K562 (cell line): ENCODE data around the gene BLM. TPM values are rescaled to one million over a fixed set of nuclear protein-coding genes. Genes with fewer than 3 reads are reported as not detected.

Experiments
- ATAC-seq: fragments of 200-7000 bp; cut with Tn5 transposase; 3 replicates; pipeline ENCODE4 v1.9.1; 2020; ENCODE audit warnings: moderate library complexity
- BruUV-seq: library from RNA; stranded (reverse); fragments of 400-500 nt; replicated peaks from 2 replicates; lab custom pipeline; 2021; lab: Mats Ljungman, UMichigan
- CTCF ChIA-PET: fragments of 300-600 bp; formaldehyde crosslinking; extraction: SDS; loops from one replicate; lab custom pipeline; 2021; ENCODE audit warnings: low intra/inter-chr PET ratio; lab: Yijun Ruan, JAX
- POLR2A ChIA-PET: fragments of 300-600, 350-650 bp; sonication (Branson Sonifier 250); formaldehyde crosslinking; extraction: SDS; loops from one replicate; lab custom pipeline; 2021; ENCODE audit warnings: antibody characterized with exemption, inconsistent platforms; lab: Yijun Ruan, JAX
- DNase-seq, 4 experiments: peaks; one replicate each; pipeline versions ENCODE4 v3.0.0 to v3.0.0-alpha.2; 2011 to 2018; ENCODE audit warnings: low spot score in 3 of 4, mixed read lengths in 3 of 4; ENCODE audit errors: extremely low read depth in 1 of 4
- FAIRE-seq: peaks from 2 replicates; lab custom pipeline; 2011; peaks lifted over from hg19 to GRCh38; lab: Jason Lieb, UNC
- H2AFZ ChIP-seq: 2 replicates; pipeline ENCODE4 v1.6.0; 2011; ENCODE audit warnings: low read depth, low read length, control low read depth, inconsistent platforms
- H3K27ac ChIP-seq: fragments of 200-600 bp; 3 replicates; pipeline ENCODE4 v1.8.0; 2011; ENCODE audit warnings: low read depth, mild to moderate bottlenecking, control low read depth, inconsistent platforms, low read length, moderate library complexity, mixed read lengths; ENCODE audit errors: extremely low read depth
- H3K27me3 ChIP-seq, 2 experiments: fragments of 300-600 bp in 1 of 2; 2 replicates in 1 of 2; 3 replicates in 1 of 2; pipeline versions ENCODE4 v1.6.0 to v1.8.0; 2011; ENCODE audit warnings: inconsistent platforms in 2 of 2, low read length in 2 of 2, mild to moderate bottlenecking in 1 of 2, mixed read lengths in 1 of 2, moderate library complexity in 1 of 2; ENCODE audit not compliant: control insufficient read depth in 2 of 2, insufficient read depth in 2 of 2
- H3K36me3 ChIP-seq: fragments of 300-600 bp; 3 replicates; pipeline ENCODE4 v1.8.0; 2011; ENCODE audit warnings: mild to moderate bottlenecking, low read length, inconsistent platforms; ENCODE audit not compliant: control insufficient read depth, insufficient read depth
- H3K4me1 ChIP-seq, 2 experiments: fragments of 200-600 bp in 1 of 2; replicated peaks in 1 of 2; 2 replicates in 1 of 2; 3 replicates in 1 of 2; pipeline versions ENCODE4 v1.5.1 to v1.8.0; 2011; ENCODE audit warnings: inconsistent platforms in 2 of 2, low read length in 2 of 2, mild to moderate bottlenecking in 1 of 2, mixed read lengths in 1 of 2, moderate library complexity in 1 of 2; ENCODE audit not compliant: control insufficient read depth in 2 of 2, insufficient read depth in 2 of 2
- H3K4me2 ChIP-seq: 2 replicates; pipeline ENCODE4 v1.6.1; 2011; ENCODE audit warnings: low read length, control low read depth, inconsistent platforms, mixed read lengths; ENCODE audit not compliant: insufficient read depth
- H3K4me3 ChIP-seq: fragments of 200-600 bp; sonication (generic), shearing (Covaris generic); 2 replicates; pipeline ENCODE4 v1.5.1; 2016; ENCODE audit warnings: control low read depth, inconsistent platforms
- H3K79me2 ChIP-seq: fragments of 200-600 bp; 3 replicates; pipeline ENCODE4 v1.8.0; 2011; ENCODE audit warnings: low read length, inconsistent platforms; ENCODE audit not compliant: control insufficient read depth, insufficient read depth
- H3K9ac ChIP-seq, 2 experiments: 2 replicates each; pipeline versions ENCODE4 v1.6.0 to v1.6.1; 2011; ENCODE audit warnings: low read depth in 2 of 2, low read length in 2 of 2, control low read depth in 1 of 2, inconsistent platforms in 1 of 2, mild to moderate bottlenecking in 1 of 2, mixed read lengths in 1 of 2; ENCODE audit not compliant: insufficient read depth in 1 of 2
- H3K9me1 ChIP-seq: one replicate; pipeline ENCODE4 v1.6.0; 2011; ENCODE audit warnings: inconsistent platforms, mild to moderate bottlenecking, low read length, moderate library complexity; ENCODE audit not compliant: control insufficient read depth, insufficient read depth
- H3K9me3 ChIP-seq: replicated peaks from 2 replicates; pipeline ENCODE4 v1.5.1; 2011; ENCODE audit warnings: low read depth, low read length, inconsistent platforms; ENCODE audit not compliant: control insufficient read depth, insufficient read depth
- H4K20me1 ChIP-seq: replicated peaks from 2 replicates; pipeline ENCODE4 v1.6.1; 2011; ENCODE audit warnings: low read length, inconsistent platforms, mixed read lengths; ENCODE audit not compliant: control insufficient read depth, insufficient read depth
- ADNP ChIP-seq: fragments of 200-800 bp; sonication (Bioruptor generic); IDR thresholded peaks from 2 replicates; pipeline ENCODE4 v1.6.1; 2016; ENCODE audit warnings: missing genetic modification characterization, missing compliant biosample characterization
- ESRRA ChIP-seq: fragments of 450-650 bp; IDR thresholded peaks from 2 replicates; pipeline ENCODE4 v1.6.1; 2014; ENCODE audit warnings: low read depth, mild to moderate bottlenecking, moderate library complexity, borderline replicate concordance
- HMG20B ChIP-seq: fragments of 250-450 bp; sonication (Bioruptor Pico); IDR thresholded peaks from 2 replicates; pipeline ENCODE4 v1.5.0; 2021; ENCODE audit warnings: mild to moderate bottlenecking
- HNRNPH1 ChIP-seq: fragments of 200-400 bp; formaldehyde crosslinking; optimal IDR thresholded peaks from 2 replicates; pipeline ENCODE3; 2017; ENCODE audit warnings: low read depth, mild to moderate bottlenecking, low read length, moderate library complexity
- NONO ChIP-seq, 2 experiments: fragments of 200-400 bp in 1 of 2; fragments of 450-650 bp in 1 of 2; formaldehyde crosslinking in 1 of 2; IDR thresholded peaks; 2 replicates each; pipeline ENCODE4 v1.6.1; 2017; ENCODE audit warnings: low read depth in 2 of 2, mild to moderate bottlenecking in 2 of 2, moderate library complexity in 2 of 2, low read length in 1 of 2
- NR1H2 ChIP-seq: sonication (generic); formaldehyde crosslinking; IDR thresholded peaks from 2 replicates; pipeline ENCODE4 v1.4.0; 2020; ENCODE audit warnings: mild to moderate bottlenecking, missing genetic modification reagents
- RBM22 ChIP-seq: fragments of 200-400 bp; formaldehyde crosslinking; IDR thresholded peaks from 2 replicates; pipeline ENCODE4 v1.6.1; 2018; ENCODE audit warnings: low read length, low read depth; ENCODE audit not compliant: poor library complexity, severe bottlenecking
- ZNF408 ChIP-seq: fragments of 250-450 bp; sonication (Bioruptor Pico); IDR thresholded peaks from 2 replicates; pipeline ENCODE4 v1.4.0; 2020; ENCODE audit warnings: low read depth, mild to moderate bottlenecking, moderate library complexity
- ZNF507 ChIP-seq: conservative IDR thresholded peaks from 2 replicates; pipeline ENCODE4 v1.6.1; 2017; ENCODE audit warnings: missing genetic modification characterization, missing compliant biosample characterization
- WGBS: fragments of 100-300 bp; shearing (Covaris generic); methylation state at CpG from one replicate; pipeline ENCODE4 v1.1.6; 2016; ENCODE audit warnings: low coverage, mixed read lengths; ENCODE audit not compliant: insufficient coverage; ENCODE audit errors: missing lambda C conversion rate; 5-methylcytosine and 5-hydroxymethylcytosine counted together
- in situ Hi-C: fragments of 300-500 bp; cut with MboI; formaldehyde crosslinking; loops from 4 replicates; pipeline ENCODE4 v1.15.0; 2018; ENCODE audit warnings: inconsistent platforms, mixed read lengths
- intact Hi-C: fragments of 100-400 bp; cut with micrococcal nuclease; formaldehyde crosslinking; loops from 2 replicates; pipeline ENCODE4 v1.14.2; 2022
- polyA plus RNA-seq, 8 experiments: library from polyadenylated mRNA; depleted of rRNA in 4 of 8; stranded (reverse) in 5 of 8; unstranded in 3 of 8; fragments of >200 nt; fragmentation: Nextera tagmentation in 2 of 8; fragmentation: Illumina TruSeq in 1 of 8; extraction: Ambion mirVana in 2 of 8; extraction: Trizol in 1 of 8; gene quantifications; 2 replicates each; pipeline versions ENCODE4 v1.2.1 to v1.2.3, GENCODE V29; 2011 to 2014; ENCODE audit warnings: inconsistent platforms in 1 of 8, missing spikeins in 1 of 8
- total RNA-seq, 7 experiments: library from RNA; depleted of rRNA in 6 of 7; stranded (reverse); fragments of >200 nt in 6 of 7; fragmentation: Illumina TruSeq in 2 of 7; extraction: Trizol in 2 of 7; gene quantifications; 2 replicates each; pipeline versions ENCODE4 v1.2.1 to v1.2.3, GENCODE V29; 2011 to 2021; ENCODE audit warnings: low replicate concordance in 1 of 7
- TF ChIP-seq, protein P1 (sequence below): sonication (generic); formaldehyde crosslinking; IDR thresholded peaks from 2 replicates; pipeline ENCODE4 v1.8.1; 2023; ENCODE audit warnings: mild to moderate bottlenecking, missing genetic modification reagents, moderate library complexity
- TF ChIP-seq, protein P2 (sequence below): fragments of 450-650 bp; formaldehyde crosslinking; IDR thresholded peaks from 2 replicates; pipeline ENCODE4 v1.4.0; 2020; ENCODE audit warnings: mild to moderate bottlenecking, moderate library complexity
- TF ChIP-seq, protein P3 (sequence below): fragments of 250-450 bp; sonication (Bioruptor Pico); IDR thresholded peaks from 2 replicates; pipeline ENCODE4 v1.5.1; 2021; ENCODE audit warnings: mild to moderate bottlenecking

BLM gene
- total and polyA plus RNA-seq, 9 of the 15 experiments (the other 6 are each of a cell fraction or from before 2014, with no cell fraction given) = 21.0 to 56.0 (median 43.9) TPM

DNA sequence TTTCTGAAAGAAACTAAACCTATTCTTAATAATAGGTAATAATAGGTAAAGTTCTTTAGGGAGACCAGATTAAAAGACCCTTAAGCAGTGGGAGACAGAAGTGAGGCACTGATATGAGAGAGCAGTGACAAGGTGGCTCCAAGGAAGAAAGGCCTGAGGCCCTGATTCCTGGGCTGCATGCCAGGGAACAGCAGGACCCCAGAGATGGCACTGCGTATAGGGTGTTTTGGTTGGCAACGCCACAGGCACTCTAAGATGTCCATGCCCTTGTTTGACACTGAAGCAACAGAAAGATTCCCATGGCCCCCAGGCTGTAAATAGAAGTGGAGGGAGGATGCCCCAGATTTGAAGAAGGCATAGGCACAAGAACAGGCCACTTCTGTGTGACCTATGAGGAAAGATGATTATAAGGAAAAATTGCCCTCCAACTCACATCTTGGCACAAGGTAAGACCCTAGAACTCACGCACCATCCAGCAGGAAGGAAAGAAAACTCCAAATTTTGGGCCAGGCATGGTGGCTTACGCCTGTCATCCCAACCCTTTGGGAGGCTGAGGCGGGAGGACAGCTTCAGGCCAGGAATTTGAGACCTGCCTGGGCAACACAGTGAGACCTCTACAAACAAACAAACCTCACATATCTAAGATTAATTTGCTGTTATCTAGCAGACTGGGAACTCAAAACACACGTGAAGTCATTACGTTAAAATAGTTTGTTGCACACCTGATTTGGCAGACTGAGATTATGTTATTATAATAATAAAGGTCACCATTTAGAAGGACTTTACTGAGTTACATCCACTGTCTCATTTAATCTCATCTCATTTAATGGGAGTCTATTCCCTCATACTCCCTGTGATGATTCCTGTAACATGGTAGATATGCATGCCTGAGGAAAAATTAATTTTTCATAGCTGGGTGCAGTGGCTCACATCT, 10.5 kb upstream of the BLM start:
- intact Hi-C loops (no loop called here), in situ Hi-C loops (no loop called here)
- DNase-seq (no peak), FAIRE-seq (no peak), ATAC-seq (no peak)
- H2AFZ ChIP-seq = no peak overlapping the region
- H3K9ac ChIP-seq = no peak overlapping the region
- no peaks in the 10 kb centered on the region for H3K36me3 ChIP-seq
- H3K9me1 ChIP-seq = no peaks in the 10 kb centered on the region
- no peaks in the 10 kb centered on the region for H4K20me1 ChIP-seq
- no peaks in the 10 kb centered on the region for H3K27me3 ChIP-seq
- TF ChIP-seq NR1H2 (CRISPR knock-in tag) = no peak
- TF ChIP-seq, protein P1, sequence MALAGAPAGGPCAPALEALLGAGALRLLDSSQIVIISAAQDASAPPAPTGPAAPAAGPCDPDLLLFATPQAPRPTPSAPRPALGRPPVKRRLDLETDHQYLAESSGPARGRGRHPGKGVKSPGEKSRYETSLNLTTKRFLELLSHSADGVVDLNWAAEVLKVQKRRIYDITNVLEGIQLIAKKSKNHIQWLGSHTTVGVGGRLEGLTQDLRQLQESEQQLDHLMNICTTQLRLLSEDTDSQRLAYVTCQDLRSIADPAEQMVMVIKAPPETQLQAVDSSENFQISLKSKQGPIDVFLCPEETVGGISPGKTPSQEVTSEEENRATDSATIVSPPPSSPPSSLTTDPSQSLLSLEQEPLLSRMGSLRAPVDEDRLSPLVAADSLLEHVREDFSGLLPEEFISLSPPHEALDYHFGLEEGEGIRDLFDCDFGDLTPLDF (CRISPR knock-in tag) = no peak
- no peak for TF ChIP-seq RBM22
- TF ChIP-seq, protein P2, sequence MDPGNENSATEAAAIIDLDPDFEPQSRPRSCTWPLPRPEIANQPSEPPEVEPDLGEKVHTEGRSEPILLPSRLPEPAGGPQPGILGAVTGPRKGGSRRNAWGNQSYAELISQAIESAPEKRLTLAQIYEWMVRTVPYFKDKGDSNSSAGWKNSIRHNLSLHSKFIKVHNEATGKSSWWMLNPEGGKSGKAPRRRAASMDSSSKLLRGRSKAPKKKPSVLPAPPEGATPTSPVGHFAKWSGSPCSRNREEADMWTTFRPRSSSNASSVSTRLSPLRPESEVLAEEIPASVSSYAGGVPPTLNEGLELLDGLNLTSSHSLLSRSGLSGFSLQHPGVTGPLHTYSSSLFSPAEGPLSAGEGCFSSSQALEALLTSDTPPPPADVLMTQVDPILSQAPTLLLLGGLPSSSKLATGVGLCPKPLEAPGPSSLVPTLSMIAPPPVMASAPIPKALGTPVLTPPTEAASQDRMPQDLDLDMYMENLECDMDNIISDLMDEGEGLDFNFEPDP (CRISPR knock-in tag) = no peak
- TF ChIP-seq ZNF408 = no peak
- no peak for TF ChIP-seq ADNP (tag)
- TF ChIP-seq HMG20B (CRISPR knock-in tag) = no peak
- no peak for TF ChIP-seq NONO (IDR thresholded peaks at IDR 0.05; ENCODE audit: low read depth in 2 of 2, low read length in 1 of 2)
- TF ChIP-seq HNRNPH1 = no peak
- TF ChIP-seq, protein P3, sequence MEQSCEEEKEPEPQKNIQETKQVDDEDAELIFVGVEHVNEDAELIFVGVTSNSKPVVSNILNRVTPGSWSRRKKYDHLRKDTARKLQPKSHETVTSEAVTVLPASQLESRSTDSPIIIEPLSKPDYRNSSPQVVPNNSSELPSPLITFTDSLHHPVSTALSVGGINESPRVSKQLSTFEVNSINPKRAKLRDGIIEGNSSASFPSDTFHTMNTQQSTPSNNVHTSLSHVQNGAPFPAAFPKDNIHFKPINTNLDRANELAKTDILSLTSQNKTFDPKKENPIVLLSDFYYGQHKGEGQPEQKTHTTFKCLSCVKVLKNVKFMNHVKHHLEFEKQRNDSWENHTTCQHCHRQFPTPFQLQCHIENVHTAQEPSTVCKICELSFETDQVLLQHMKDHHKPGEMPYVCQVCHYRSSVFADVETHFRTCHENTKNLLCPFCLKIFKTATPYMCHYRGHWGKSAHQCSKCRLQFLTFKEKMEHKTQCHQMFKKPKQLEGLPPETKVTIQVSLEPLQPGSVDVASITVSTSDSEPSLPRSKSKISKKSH (CRISPR knock-in tag) = no peak
- no peak for TF ChIP-seq ESRRA
- TF ChIP-seq ZNF507 (tag) = no peak
- CTCF ChIA-PET = no interaction called here
- peaks cover 3 to 5% of the 10 kb centered on the region in 2 experiments; a peak in 1 of 5 replicates for H3K4me1 ChIP-seq
- no peak overlapping the region for H3K4me2 ChIP-seq
- peaks cover 6% of the 10 kb centered on the region for H3K9me3 ChIP-seq
- 69% methylated on average over 7 of the region's 7 CpGs for WGBS
- POLR2A ChIA-PET = interaction anchor here (1.8 kb wide), 1 partner anchor 9 kb away, joined by 3 read pairs; no protein-coding TSS in a partner anchor
- H3K27ac ChIP-seq = no peak overlapping the region
- no TSS peak for BruUV-seq
- H3K4me3 ChIP-seq = no peak overlapping the region
- H3K79me2 ChIP-seq = no peaks in the 10 kb centered on the region
